GM23338 (cell line): Measurements from ENCODE around the gene SLC66A2. TPM values are rescaled to one million over a fixed set of nuclear protein-coding genes. Genes with fewer than 3 reads are reported as not detected.

Experiments used
- ATAC-seq: fragments of 200-7000 bp; cut with Tn5 transposase; 3 replicates; pipeline ENCODE4 v1.9.1; 2020
- DNase-seq: peaks from one replicate; pipeline ENCODE4 v3.0.0-alpha.2; 2015; ENCODE audit warnings: low spot score
- H2AFZ ChIP-seq: fragments of 200-600 bp; sonication (generic); 2 replicates; pipeline ENCODE4 v1.8.0; 2016; ENCODE audit warnings: antibody characterized with exemption, mild to moderate bottlenecking, moderate library complexity
- H3F3A ChIP-seq: fragments of 200-600 bp; sonication (generic); replicated peaks from 2 replicates; pipeline ENCODE4 v1.8.0; 2017; ENCODE audit warnings: antibody characterized with exemption, mixed run types, low read depth
- H3K27ac ChIP-seq: fragments of 200-600 bp; sonication (generic); 2 replicates; pipeline ENCODE4 v1.6.1; 2016; ENCODE audit warnings: low read depth
- H3K27me3 ChIP-seq: fragments of 200-600 bp; sonication (generic); 2 replicates; pipeline ENCODE4 v1.8.0; 2016; ENCODE audit warnings: mild to moderate bottlenecking, mixed run types, moderate library complexity; ENCODE audit not compliant: insufficient read depth
- H3K36me3 ChIP-seq: fragments of 200-600 bp; sonication (generic); 2 replicates; pipeline ENCODE4 v1.8.0; 2016; ENCODE audit warnings: mild to moderate bottlenecking; ENCODE audit not compliant: insufficient read depth
- H3K4me1 ChIP-seq: fragments of 200-600 bp; sonication (generic); 2 replicates; pipeline ENCODE4 v1.8.0; 2016; ENCODE audit warnings: mild to moderate bottlenecking, moderate library complexity; ENCODE audit not compliant: insufficient read depth
- H3K4me2 ChIP-seq: fragments of 200-600 bp; sonication (generic); 2 replicates; pipeline ENCODE4 v1.7.1; 2017; ENCODE audit warnings: mixed run types
- H3K4me3 ChIP-seq: fragments of 200-600 bp; sonication (generic); 2 replicates; pipeline ENCODE4 v1.6.1; 2016; ENCODE audit warnings: mixed run types
- H3K79me2 ChIP-seq: fragments of 200-600 bp; sonication (generic); replicated peaks from 2 replicates; pipeline ENCODE4 v1.8.0; 2017; ENCODE audit warnings: mild to moderate bottlenecking; ENCODE audit not compliant: insufficient read depth
- H3K9me2 ChIP-seq: fragments of 200-600 bp; sonication (generic); 2 replicates; pipeline ENCODE4 v1.8.0; 2017; ENCODE audit not compliant: insufficient read depth
- H4K20me1 ChIP-seq: fragments of 200-600 bp; sonication (generic); replicated peaks from 2 replicates; pipeline ENCODE4 v1.8.0; 2017; ENCODE audit warnings: mild to moderate bottlenecking; ENCODE audit not compliant: insufficient read depth
- H3K27ac Mint-ChIP-seq: 2 replicates; pipeline ENCODE4 v1.8.0; 2020; ENCODE audit warnings: inconsistent platforms, mild to moderate bottlenecking, moderate library complexity, mixed read lengths
- H3K27me3 Mint-ChIP-seq: 3 replicates; pipeline ENCODE4 v1.8.0; 2022; ENCODE audit warnings: low read depth, mild to moderate bottlenecking, moderate library complexity, mixed read lengths, inconsistent platforms; ENCODE audit not compliant: insufficient read depth, poor library complexity
- H3K36me3 Mint-ChIP-seq: 3 replicates; pipeline ENCODE4 v1.8.0; 2021; ENCODE audit warnings: low read depth, mild to moderate bottlenecking, inconsistent platforms, moderate library complexity, mixed read lengths
- H3K4me1 Mint-ChIP-seq: 3 replicates; pipeline ENCODE4 v1.8.0; 2020; ENCODE audit warnings: mild to moderate bottlenecking, inconsistent platforms, mixed read lengths
- H3K4me3 Mint-ChIP-seq: 3 replicates; pipeline ENCODE4 v1.8.0; 2021; ENCODE audit warnings: moderate library complexity, mild to moderate bottlenecking, inconsistent platforms, mixed read lengths
- H3K9me3 Mint-ChIP-seq: 3 replicates; pipeline ENCODE4 v1.8.0; 2020; ENCODE audit warnings: moderate library complexity, mild to moderate bottlenecking, inconsistent platforms, mixed read lengths
- CREB1 ChIP-seq: fragments of 250-450 bp; sonication (Bioruptor Pico); IDR thresholded peaks from 2 replicates; pipeline ENCODE4 v1.5.0; 2020; ENCODE audit warnings: low read depth, mild to moderate bottlenecking, moderate library complexity
- EZH2 ChIP-seq: fragments of 200-600 bp; sonication (generic); IDR thresholded peaks from one replicate; pipeline ENCODE4 v1.8.0; 2017; ENCODE audit warnings: antibody characterized with exemption, mild to moderate bottlenecking, low read depth; ENCODE audit not compliant: unreplicated experiment
- EZH2phosphoT487 ChIP-seq: fragments of 200-600 bp; sonication (generic); IDR thresholded peaks from one replicate; pipeline ENCODE4 v1.8.1; 2018; ENCODE audit warnings: antibody characterized with exemption; ENCODE audit not compliant: unreplicated experiment
- JUNB ChIP-seq: IDR thresholded peaks from one replicate; pipeline ENCODE4 v1.6.1; 2016; ENCODE audit warnings: antibody characterized with exemption; ENCODE audit not compliant: unreplicated experiment
- POLR2AphosphoS5 ChIP-seq: IDR thresholded peaks from 2 replicates; pipeline ENCODE4 v1.6.1; 2016; ENCODE audit warnings: antibody characterized with exemption, low read depth
- STAT1 ChIP-seq: IDR thresholded peaks from one replicate; pipeline ENCODE4 v1.6.1; 2016; ENCODE audit warnings: antibody characterized with exemption; ENCODE audit not compliant: unreplicated experiment
- ZNF114 ChIP-seq: fragments of 250-450 bp; sonication (Bioruptor Pico); IDR thresholded peaks from 2 replicates; pipeline ENCODE4 v1.5.0; 2020; ENCODE audit warnings: mild to moderate bottlenecking, moderate library complexity
- ZNF331 ChIP-seq: fragments of 250-450 bp; sonication (Bioruptor Pico); IDR thresholded peaks from 2 replicates; pipeline ENCODE4 v1.5.0; 2020; ENCODE audit warnings: low read depth, mild to moderate bottlenecking, moderate library complexity
- polyA plus RNA-seq: library from polyadenylated mRNA; unstranded; fragments of >200 nt; fragmentation: Nextera tagmentation; extraction: Ambion mirVana; gene quantifications from 2 replicates; pipeline ENCODE4 v1.2.1, GENCODE V29; 2016
- total RNA-seq: library from RNA; depleted of rRNA; stranded (reverse); fragments of >200 nt; shearing (Covaris generic); gene quantifications from 2 replicates; pipeline ENCODE4 v1.2.3, GENCODE V29; 2014
- TF ChIP-seq, protein P1 (sequence below): IDR thresholded peaks from one replicate; pipeline ENCODE4 v1.6.1; 2018; ENCODE audit warnings: antibody characterized with exemption; ENCODE audit not compliant: unreplicated experiment
- TF ChIP-seq, protein P2 (sequence below), 2 experiments: fragments of 200-600 bp in 1 of 2; sonication (generic) in 1 of 2; conservative IDR thresholded peaks; 2 replicates each; pipeline versions ENCODE4 v1.5.1 to v1.6.1; 2016 to 2017; ENCODE audit warnings: antibody characterized with exemption in 2 of 2, low read depth in 2 of 2, mild to moderate bottlenecking in 2 of 2, moderate library complexity in 1 of 2
- TF ChIP-seq, protein P3 (sequence below): fragments of 250-450 bp; sonication (Bioruptor Pico); IDR thresholded peaks from 2 replicates; pipeline ENCODE4 v1.5.0; 2020; ENCODE audit warnings: mild to moderate bottlenecking, moderate library complexity
- TF ChIP-seq, protein P4 (sequence below): IDR thresholded peaks from 2 replicates; pipeline ENCODE4 v1.6.1; 2016; ENCODE audit warnings: antibody characterized with exemption

SLC66A2 gene
- total and polyA plus RNA-seq, 2 experiments from 2014 or later: 4.0 to 18.1 TPM

DNA sequence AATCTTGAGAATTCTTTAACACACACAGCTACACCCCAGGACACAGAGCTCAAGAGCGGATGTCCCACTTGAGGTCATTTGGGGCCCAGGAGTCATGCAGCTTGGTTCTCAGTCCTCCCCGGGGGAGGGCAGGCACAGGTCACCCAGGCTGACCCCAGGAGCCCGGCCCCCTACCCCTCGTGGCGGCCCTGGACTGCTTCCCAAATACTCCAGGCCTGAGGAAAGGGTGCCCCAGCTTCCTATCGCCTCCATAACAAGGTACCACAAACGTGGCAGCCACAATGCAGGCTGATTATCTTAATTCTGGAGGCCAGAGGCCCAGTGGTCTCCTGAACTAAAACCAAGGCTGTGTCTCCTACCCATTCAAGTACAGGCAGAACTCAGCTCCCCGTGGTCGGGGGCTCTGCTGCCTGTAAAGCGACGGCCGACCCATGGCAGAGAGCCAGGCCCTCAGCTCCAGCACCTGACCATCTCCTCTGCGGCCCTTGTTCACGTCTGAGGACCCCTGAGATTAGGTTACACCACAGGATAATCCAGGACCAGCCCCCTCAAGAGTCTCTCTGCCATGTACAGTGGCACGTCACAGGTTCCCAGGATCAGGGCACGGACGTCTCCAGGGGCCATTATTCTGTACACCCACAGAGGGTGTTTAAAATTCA is 10.5 kb downstream of the SLC66A2 start:
- no peaks in the 10 kb centered on the region for H3K27me3 ChIP-seq

More for the DNA sequence above, 10.5 kb downstream of the SLC66A2 start:
- Histone ChIP-seq H3K4me3 (no peak overlapping the region), H3K27ac (no peak overlapping the region), H2AFZ (no peak overlapping the region), H3K4me1 (no peaks in the 10 kb centered on the region), H3K4me2 (no peak overlapping the region), H3K9me2 (no peaks in the 10 kb centered on the region), H3K36me3 (no peaks in the 10 kb centered on the region), H3F3A (no peaks in the 10 kb centered on the region), H4K20me1 (peaks cover 8% of the 10 kb centered on the region; the same call in 1 of the 2 replicates), H3K79me2 (0 out of 2 replicates have a peak, but pooled peaks cover 5% of the 10 kb centered on the region)
- Mint-ChIP-seq H3K4me3 (no peak overlapping the region), H3K4me1 (peaks cover 15% of the 10 kb centered on the region), H3K27ac (no peak overlapping the region), H3K36me3 (no peaks in the 10 kb centered on the region; the same call in 1 of the 3 replicates), H3K27me3 (peaks cover 8% of the 10 kb centered on the region), H3K9me3 (no peaks in the 10 kb centered on the region)
- TF ChIP-seq, protein P1, sequence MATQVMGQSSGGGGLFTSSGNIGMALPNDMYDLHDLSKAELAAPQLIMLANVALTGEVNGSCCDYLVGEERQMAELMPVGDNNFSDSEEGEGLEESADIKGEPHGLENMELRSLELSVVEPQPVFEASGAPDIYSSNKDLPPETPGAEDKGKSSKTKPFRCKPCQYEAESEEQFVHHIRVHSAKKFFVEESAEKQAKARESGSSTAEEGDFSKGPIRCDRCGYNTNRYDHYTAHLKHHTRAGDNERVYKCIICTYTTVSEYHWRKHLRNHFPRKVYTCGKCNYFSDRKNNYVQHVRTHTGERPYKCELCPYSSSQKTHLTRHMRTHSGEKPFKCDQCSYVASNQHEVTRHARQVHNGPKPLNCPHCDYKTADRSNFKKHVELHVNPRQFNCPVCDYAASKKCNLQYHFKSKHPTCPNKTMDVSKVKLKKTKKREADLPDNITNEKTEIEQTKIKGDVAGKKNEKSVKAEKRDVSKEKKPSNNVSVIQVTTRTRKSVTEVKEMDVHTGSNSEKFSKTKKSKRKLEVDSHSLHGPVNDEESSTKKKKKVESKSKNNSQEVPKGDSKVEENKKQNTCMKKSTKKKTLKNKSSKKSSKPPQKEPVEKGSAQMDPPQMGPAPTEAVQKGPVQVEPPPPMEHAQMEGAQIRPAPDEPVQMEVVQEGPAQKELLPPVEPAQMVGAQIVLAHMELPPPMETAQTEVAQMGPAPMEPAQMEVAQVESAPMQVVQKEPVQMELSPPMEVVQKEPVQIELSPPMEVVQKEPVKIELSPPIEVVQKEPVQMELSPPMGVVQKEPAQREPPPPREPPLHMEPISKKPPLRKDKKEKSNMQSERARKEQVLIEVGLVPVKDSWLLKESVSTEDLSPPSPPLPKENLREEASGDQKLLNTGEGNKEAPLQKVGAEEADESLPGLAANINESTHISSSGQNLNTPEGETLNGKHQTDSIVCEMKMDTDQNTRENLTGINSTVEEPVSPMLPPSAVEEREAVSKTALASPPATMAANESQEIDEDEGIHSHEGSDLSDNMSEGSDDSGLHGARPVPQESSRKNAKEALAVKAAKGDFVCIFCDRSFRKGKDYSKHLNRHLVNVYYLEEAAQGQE: no peak
- no peak for TF ChIP-seq JUNB
- no peak for TF ChIP-seq EZH2phosphoT487
- TF ChIP-seq, protein P2, sequence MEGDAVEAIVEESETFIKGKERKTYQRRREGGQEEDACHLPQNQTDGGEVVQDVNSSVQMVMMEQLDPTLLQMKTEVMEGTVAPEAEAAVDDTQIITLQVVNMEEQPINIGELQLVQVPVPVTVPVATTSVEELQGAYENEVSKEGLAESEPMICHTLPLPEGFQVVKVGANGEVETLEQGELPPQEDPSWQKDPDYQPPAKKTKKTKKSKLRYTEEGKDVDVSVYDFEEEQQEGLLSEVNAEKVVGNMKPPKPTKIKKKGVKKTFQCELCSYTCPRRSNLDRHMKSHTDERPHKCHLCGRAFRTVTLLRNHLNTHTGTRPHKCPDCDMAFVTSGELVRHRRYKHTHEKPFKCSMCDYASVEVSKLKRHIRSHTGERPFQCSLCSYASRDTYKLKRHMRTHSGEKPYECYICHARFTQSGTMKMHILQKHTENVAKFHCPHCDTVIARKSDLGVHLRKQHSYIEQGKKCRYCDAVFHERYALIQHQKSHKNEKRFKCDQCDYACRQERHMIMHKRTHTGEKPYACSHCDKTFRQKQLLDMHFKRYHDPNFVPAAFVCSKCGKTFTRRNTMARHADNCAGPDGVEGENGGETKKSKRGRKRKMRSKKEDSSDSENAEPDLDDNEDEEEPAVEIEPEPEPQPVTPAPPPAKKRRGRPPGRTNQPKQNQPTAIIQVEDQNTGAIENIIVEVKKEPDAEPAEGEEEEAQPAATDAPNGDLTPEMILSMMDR (conservative IDR thresholded peaks at IDR 0.05; ENCODE audit: low read depth in 2 of 2): no peak
- TF ChIP-seq EZH2: no peak
- no peak for TF ChIP-seq ZNF114 (CRISPR knock-in tag)
- no peak for TF ChIP-seq CREB1 (CRISPR knock-in tag)
- TF ChIP-seq, protein P3, sequence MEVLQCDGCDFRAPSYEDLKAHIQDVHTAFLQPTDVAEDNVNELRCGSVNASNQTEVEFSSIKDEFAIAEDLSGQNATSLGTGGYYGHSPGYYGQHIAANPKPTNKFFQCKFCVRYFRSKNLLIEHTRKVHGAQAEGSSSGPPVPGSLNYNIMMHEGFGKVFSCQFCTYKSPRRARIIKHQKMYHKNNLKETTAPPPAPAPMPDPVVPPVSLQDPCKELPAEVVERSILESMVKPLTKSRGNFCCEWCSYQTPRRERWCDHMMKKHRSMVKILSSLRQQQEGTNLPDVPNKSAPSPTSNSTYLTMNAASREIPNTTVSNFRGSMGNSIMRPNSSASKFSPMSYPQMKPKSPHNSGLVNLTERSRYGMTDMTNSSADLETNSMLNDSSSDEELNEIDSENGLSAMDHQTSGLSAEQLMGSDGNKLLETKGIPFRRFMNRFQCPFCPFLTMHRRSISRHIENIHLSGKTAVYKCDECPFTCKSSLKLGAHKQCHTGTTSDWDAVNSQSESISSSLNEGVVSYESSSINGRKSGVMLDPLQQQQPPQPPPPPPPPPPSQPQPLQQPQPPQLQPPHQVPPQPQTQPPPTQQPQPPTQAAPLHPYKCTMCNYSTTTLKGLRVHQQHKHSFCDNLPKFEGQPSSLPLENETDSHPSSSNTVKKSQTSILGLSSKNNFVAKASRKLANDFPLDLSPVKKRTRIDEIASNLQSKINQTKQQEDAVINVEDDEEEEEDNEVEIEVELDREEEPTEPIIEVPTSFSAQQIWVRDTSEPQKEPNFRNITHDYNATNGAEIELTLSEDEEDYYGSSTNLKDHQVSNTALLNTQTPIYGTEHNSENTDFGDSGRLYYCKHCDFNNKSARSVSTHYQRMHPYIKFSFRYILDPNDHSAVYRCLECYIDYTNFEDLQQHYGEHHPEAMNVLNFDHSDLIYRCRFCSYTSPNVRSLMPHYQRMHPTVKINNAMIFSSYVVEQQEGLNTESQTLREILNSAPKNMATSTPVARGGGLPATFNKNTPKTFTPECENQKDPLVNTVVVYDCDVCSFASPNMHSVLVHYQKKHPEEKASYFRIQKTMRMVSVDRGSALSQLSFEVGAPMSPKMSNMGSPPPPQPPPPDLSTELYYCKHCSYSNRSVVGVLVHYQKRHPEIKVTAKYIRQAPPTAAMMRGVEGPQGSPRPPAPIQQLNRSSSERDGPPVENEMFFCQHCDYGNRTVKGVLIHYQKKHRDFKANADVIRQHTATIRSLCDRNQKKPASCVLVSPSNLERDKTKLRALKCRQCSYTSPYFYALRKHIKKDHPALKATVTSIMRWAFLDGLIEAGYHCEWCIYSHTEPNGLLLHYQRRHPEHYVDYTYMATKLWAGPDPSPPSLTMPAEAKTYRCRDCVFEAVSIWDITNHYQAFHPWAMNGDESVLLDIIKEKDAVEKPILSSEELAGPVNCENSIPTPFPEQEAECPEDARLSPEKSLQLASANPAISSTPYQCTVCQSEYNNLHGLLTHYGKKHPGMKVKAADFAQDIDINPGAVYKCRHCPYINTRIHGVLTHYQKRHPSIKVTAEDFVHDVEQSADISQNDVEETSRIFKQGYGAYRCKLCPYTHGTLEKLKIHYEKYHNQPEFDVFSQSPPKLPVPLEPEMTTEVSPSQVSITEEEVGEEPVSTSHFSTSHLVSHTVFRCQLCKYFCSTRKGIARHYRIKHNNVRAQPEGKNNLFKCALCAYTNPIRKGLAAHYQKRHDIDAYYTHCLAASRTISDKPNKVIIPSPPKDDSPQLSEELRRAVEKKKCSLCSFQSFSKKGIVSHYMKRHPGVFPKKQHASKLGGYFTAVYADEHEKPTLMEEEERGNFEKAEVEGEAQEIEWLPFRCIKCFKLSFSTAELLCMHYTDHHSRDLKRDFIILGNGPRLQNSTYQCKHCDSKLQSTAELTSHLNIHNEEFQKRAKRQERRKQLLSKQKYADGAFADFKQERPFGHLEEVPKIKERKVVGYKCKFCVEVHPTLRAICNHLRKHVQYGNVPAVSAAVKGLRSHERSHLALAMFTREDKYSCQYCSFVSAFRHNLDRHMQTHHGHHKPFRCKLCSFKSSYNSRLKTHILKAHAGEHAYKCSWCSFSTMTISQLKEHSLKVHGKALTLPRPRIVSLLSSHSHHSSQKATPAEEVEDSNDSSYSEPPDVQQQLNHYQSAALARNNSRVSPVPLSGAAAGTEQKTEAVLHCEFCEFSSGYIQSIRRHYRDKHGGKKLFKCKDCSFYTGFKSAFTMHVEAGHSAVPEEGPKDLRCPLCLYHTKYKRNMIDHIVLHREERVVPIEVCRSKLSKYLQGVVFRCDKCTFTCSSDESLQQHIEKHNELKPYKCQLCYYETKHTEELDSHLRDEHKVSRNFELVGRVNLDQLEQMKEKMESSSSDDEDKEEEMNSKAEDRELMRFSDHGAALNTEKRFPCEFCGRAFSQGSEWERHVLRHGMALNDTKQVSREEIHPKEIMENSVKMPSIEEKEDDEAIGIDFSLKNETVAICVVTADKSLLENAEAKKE (CRISPR knock-in tag): no peak
- no peak for TF ChIP-seq POLR2AphosphoS5
- no peak for TF ChIP-seq ZNF331 (CRISPR knock-in tag)
- no peak for TF ChIP-seq STAT1
- TF ChIP-seq, protein P4, sequence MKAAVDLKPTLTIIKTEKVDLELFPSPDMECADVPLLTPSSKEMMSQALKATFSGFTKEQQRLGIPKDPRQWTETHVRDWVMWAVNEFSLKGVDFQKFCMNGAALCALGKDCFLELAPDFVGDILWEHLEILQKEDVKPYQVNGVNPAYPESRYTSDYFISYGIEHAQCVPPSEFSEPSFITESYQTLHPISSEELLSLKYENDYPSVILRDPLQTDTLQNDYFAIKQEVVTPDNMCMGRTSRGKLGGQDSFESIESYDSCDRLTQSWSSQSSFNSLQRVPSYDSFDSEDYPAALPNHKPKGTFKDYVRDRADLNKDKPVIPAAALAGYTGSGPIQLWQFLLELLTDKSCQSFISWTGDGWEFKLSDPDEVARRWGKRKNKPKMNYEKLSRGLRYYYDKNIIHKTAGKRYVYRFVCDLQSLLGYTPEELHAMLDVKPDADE: no peak
- DNase-seq (no peak), ATAC-seq (no peak)
